ENCODE results near the gene DEDD2.

DNA sequence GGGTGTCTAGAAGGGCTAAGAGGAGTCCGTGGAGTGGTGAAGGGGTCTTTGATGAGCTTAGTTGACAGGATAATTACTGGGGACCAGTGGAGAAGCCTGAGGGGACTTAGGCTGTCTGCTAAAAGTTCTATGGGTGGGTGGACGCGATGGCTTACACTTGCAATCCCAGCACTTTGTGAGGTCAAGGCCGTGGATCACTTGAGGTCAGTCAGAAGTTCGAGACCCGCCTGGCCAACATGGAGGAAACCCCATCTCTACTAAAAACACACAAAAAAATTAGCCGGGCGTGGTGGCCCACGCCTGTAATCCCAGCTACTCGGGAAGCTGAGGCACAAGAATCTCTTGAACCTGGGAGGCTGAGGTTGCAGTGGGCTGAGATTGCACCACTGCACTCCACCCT is 27.8 kb upstream of the DEDD2 start:
- TF ChIP-seq, protein P1, sequence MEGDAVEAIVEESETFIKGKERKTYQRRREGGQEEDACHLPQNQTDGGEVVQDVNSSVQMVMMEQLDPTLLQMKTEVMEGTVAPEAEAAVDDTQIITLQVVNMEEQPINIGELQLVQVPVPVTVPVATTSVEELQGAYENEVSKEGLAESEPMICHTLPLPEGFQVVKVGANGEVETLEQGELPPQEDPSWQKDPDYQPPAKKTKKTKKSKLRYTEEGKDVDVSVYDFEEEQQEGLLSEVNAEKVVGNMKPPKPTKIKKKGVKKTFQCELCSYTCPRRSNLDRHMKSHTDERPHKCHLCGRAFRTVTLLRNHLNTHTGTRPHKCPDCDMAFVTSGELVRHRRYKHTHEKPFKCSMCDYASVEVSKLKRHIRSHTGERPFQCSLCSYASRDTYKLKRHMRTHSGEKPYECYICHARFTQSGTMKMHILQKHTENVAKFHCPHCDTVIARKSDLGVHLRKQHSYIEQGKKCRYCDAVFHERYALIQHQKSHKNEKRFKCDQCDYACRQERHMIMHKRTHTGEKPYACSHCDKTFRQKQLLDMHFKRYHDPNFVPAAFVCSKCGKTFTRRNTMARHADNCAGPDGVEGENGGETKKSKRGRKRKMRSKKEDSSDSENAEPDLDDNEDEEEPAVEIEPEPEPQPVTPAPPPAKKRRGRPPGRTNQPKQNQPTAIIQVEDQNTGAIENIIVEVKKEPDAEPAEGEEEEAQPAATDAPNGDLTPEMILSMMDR (IDR thresholded peaks at IDR 0.05; ENCODE audit: extremely low read depth in 1 of 2, insufficient read depth in 1 of 2, low read depth in 1 of 2, low read length in 2 of 2): no peak
- TF ChIP-seq POLR2AphosphoS5 (IDR thresholded peaks at IDR 0.05; ENCODE audit: insufficient read depth, low read depth, low read length) (no peak), EZH2 (IDR thresholded peaks at IDR 0.05; ENCODE audit: borderline replicate concordance, low read depth, low read length, severe bottlenecking) (no peak), POLR2A (IDR thresholded peaks at IDR 0.05; ENCODE audit: low read depth, low read length) (no peak), FOS (IDR thresholded peaks at IDR 0.05; ENCODE audit: borderline replicate concordance, insufficient read depth, low read length) (no peak)

All from endothelial cell of umbilical vein (primary cell).